PC-3 (cell line): Measurements from ENCODE around the gene SLC31A1.

Source experiments
- EZH2phosphoT487 ChIP-seq: fragments of 300-600 bp; sonication (generic); IDR thresholded peaks from 2 replicates; pipeline ENCODE4 v1.6.1; 2018; ENCODE audit warnings: mild to moderate bottlenecking, antibody characterized with exemption, low read length, borderline replicate concordance
- TF ChIP-seq, protein P1 (sequence below): fragments of 300-600 bp; sonication (generic); conservative IDR thresholded peaks from 2 replicates; pipeline ENCODE4 v1.5.1; 2017; ENCODE audit warnings: antibody characterized with exemption, low read depth, mild to moderate bottlenecking, low read length

DNA sequence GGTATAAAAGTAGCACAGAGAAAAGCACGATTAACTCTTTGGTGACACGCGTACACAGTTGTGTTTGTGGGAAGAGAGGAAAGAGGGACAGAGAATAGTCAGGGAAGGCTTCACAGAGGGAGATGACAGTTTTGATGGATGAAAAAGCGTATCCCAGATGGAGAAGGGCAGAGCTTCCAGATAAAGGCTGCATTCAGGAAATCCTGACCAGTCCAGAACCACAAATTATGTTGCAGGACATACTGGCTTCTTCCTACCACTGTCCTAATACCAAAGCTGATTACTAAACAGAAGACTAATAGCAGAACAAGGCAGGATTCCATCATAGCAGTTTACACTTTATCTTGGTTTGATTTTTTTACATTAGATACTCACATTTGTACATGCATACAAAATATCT lies 36.1 kb upstream of the SLC31A1 start:
- TF ChIP-seq, protein P1, sequence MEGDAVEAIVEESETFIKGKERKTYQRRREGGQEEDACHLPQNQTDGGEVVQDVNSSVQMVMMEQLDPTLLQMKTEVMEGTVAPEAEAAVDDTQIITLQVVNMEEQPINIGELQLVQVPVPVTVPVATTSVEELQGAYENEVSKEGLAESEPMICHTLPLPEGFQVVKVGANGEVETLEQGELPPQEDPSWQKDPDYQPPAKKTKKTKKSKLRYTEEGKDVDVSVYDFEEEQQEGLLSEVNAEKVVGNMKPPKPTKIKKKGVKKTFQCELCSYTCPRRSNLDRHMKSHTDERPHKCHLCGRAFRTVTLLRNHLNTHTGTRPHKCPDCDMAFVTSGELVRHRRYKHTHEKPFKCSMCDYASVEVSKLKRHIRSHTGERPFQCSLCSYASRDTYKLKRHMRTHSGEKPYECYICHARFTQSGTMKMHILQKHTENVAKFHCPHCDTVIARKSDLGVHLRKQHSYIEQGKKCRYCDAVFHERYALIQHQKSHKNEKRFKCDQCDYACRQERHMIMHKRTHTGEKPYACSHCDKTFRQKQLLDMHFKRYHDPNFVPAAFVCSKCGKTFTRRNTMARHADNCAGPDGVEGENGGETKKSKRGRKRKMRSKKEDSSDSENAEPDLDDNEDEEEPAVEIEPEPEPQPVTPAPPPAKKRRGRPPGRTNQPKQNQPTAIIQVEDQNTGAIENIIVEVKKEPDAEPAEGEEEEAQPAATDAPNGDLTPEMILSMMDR = no peak
- no peak for TF ChIP-seq EZH2phosphoT487
